K562 (cell line): ENCODE data around the gene ZNF865. TPM values are rescaled to one million over a fixed set of nuclear protein-coding genes. Genes with fewer than 3 reads are reported as not detected.

Source experiments
- ESRRA ChIP-seq: fragments of 450-650 bp; IDR thresholded peaks from 2 replicates; pipeline ENCODE4 v1.6.1; 2014; ENCODE audit warnings: low read depth, mild to moderate bottlenecking, moderate library complexity, borderline replicate concordance
- FOXK2 ChIP-seq, 2 experiments: fragments of 450-650 bp; IDR thresholded peaks in 1 of 2; conservative IDR thresholded peaks in 1 of 2; 2 replicates each; pipeline ENCODE4 v1.6.1; 2016; ENCODE audit warnings: low read depth in 2 of 2, mild to moderate bottlenecking in 1 of 2
- HMG20A ChIP-seq: fragments of 450-650 bp; formaldehyde crosslinking; conservative IDR thresholded peaks from 2 replicates; pipeline ENCODE4 v1.4.0; 2020; ENCODE audit warnings: mild to moderate bottlenecking, mixed read lengths
- KDM4B ChIP-seq, 2 experiments: fragments of 450-650 bp in 1 of 2; sonication (generic) in 1 of 2; IDR thresholded peaks; 2 replicates each; pipeline ENCODE4 v1.6.1; 2016 to 2017; ENCODE audit warnings: borderline replicate concordance in 2 of 2, antibody characterized with exemption in 1 of 2, low read depth in 1 of 2, mild to moderate bottlenecking in 1 of 2
- MBD2 ChIP-seq: sonication (generic); IDR thresholded peaks from 2 replicates; pipeline ENCODE4 v1.6.1; 2016; ENCODE audit warnings: low read depth, borderline replicate concordance
- NR1H2 ChIP-seq: sonication (generic); formaldehyde crosslinking; IDR thresholded peaks from 2 replicates; pipeline ENCODE4 v1.4.0; 2020; ENCODE audit warnings: mild to moderate bottlenecking, missing genetic modification reagents
- SMAD1 ChIP-seq: fragments of 150-350 bp; IDR thresholded peaks from 2 replicates; pipeline ENCODE4 v1.6.1; 2014; ENCODE audit warnings: low read length, low read depth; ENCODE audit not compliant: partially characterized antibody
- STAT5B ChIP-seq: fragments of 250-450 bp; sonication (Bioruptor Pico); IDR thresholded peaks from 2 replicates; pipeline ENCODE4 v1.8.0; 2021; ENCODE audit warnings: mild to moderate bottlenecking, inconsistent platforms
- TEAD4 ChIP-seq, 2 experiments: sonication (generic) in 1 of 2; formaldehyde crosslinking in 1 of 2; IDR thresholded peaks; 2 replicates each; pipeline versions ENCODE4 v1.6.1 to v1.8.0; 2012 to 2022; ENCODE audit warnings: borderline replicate concordance in 1 of 2, inconsistent platforms in 1 of 2, low read length in 1 of 2, mild to moderate bottlenecking in 1 of 2, missing genetic modification reagents in 1 of 2
- ZFPM2 ChIP-seq: fragments of 250-450 bp; sonication (Bioruptor Pico); IDR thresholded peaks from 2 replicates; pipeline ENCODE4 v1.5.1; 2022; ENCODE audit warnings: mild to moderate bottlenecking
- ZNF589 ChIP-seq: fragments of 200-800 bp; sonication (Bioruptor generic); IDR thresholded peaks from 2 replicates; pipeline ENCODE4 v1.6.1; 2016; ENCODE audit warnings: low read depth, missing genetic modification characterization, missing compliant biosample characterization
- polyA plus RNA-seq, 8 experiments: library from polyadenylated mRNA; depleted of rRNA in 4 of 8; stranded (reverse) in 5 of 8; unstranded in 3 of 8; fragments of >200 nt; fragmentation: Nextera tagmentation in 2 of 8; fragmentation: Illumina TruSeq in 1 of 8; extraction: Ambion mirVana in 2 of 8; extraction: Trizol in 1 of 8; gene quantifications; 2 replicates each; pipeline versions ENCODE4 v1.2.1 to v1.2.3, GENCODE V29; 2011 to 2014; ENCODE audit warnings: inconsistent platforms in 1 of 8, missing spikeins in 1 of 8
- total RNA-seq, 7 experiments: library from RNA; depleted of rRNA in 6 of 7; stranded (reverse); fragments of >200 nt in 6 of 7; fragmentation: Illumina TruSeq in 2 of 7; extraction: Trizol in 2 of 7; gene quantifications; 2 replicates each; pipeline versions ENCODE4 v1.2.1 to v1.2.3, GENCODE V29; 2011 to 2021; ENCODE audit warnings: low replicate concordance in 1 of 7
- TF ChIP-seq, protein P1 (sequence below), 2 experiments: fragments of 450-650 bp; conservative IDR thresholded peaks; 2 replicates each; pipeline ENCODE4 v1.6.1; 2017; ENCODE audit warnings: mild to moderate bottlenecking in 2 of 2, moderate library complexity in 2 of 2
- TF ChIP-seq, protein P2 (sequence below): sonication (generic); formaldehyde crosslinking; IDR thresholded peaks from 2 replicates; pipeline ENCODE4 v1.8.1; 2022; ENCODE audit warnings: missing genetic modification reagents
- TF ChIP-seq, protein P3 (sequence below): sonication (generic); formaldehyde crosslinking; IDR thresholded peaks from 2 replicates; pipeline ENCODE4 v1.8.0; 2022; ENCODE audit warnings: missing genetic modification reagents, mild to moderate bottlenecking, borderline replicate concordance
- TF ChIP-seq, protein P4 (sequence below), 2 experiments: fragments of 200-800 bp in 1 of 2; sonication (Bioruptor generic) in 1 of 2; sonication (generic) in 1 of 2; formaldehyde crosslinking in 1 of 2; IDR thresholded peaks in 1 of 2; conservative IDR thresholded peaks in 1 of 2; 2 replicates each; pipeline versions ENCODE4 v1.5.0 to v1.6.1; 2016 to 2020; ENCODE audit warnings: missing compliant biosample characterization in 1 of 2, missing genetic modification characterization in 1 of 2, missing genetic modification reagents in 1 of 2

The ZNF865 gene
- total and polyA plus RNA-seq, 9 of the 15 experiments (the other 6 are each of a cell fraction or from before 2014, with no cell fraction given) = 0.40 to 18.8 (median 1.6) TPM; not detected in 2

DNA sequence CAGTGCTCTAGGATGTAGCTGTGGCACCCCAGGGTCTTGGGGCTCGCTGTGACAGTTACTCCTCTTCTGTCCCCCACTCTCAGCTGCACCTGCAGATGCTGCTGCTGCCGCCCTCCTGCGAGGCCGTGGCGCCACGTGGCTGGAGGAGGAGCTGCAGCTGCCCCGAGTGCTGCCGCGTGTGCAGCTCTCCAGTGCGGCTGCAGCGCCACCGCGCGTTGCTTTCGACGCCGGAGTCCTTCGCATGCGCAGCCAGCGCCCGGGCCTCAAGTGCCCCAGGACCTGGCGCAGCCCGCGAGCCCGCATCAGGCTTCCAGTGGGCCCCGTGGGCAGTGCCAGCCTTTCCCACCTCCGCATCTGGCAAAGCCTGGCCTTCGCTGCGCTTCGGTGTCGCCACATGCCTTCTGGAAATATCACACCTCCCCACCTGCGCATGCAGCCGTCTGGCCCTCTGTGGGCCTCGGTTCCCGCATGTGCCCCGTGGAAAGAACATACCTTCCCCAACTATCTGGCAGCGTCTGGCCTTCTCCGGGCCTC lies 34.7 kb downstream of the ZNF865 start (continued):
- TF ChIP-seq MBD2 (no peak), SMAD1 (no peak), HMG20A (CRISPR knock-in tag) (no peak), FOXK2 (conservative IDR thresholded peaks at IDR 0.05 in 1 of 2, IDR thresholded peaks at IDR 0.05 in 1 of 2; ENCODE audit: low read depth in 2 of 2) (no peak), KDM4B (IDR thresholded peaks at IDR 0.05; ENCODE audit: borderline replicate concordance in 2 of 2, low read depth in 1 of 2) (no peak; a peak in 1 of 4 replicates), STAT5B (no peak), ZFPM2 (no peak), TEAD4 (IDR thresholded peaks at IDR 0.05; ENCODE audit: low read length) (peak; percentile 62; the same call in 1 of the 2 replicates), TEAD4 (CRISPR knock-in tag; IDR thresholded peaks at IDR 0.05; ENCODE audit: borderline replicate concordance) (peak; percentile 99), ZNF589 (CRISPR knock-in tag) (0 out of 2 replicates have a peak, but pooled peaks have one; percentile 14), ESRRA (peak; percentile 12; the same call in 1 of the 2 replicates), NR1H2 (CRISPR knock-in tag) (peak; percentile 89; the same call in 1 of the 2 replicates)
- TF ChIP-seq, protein P1, sequence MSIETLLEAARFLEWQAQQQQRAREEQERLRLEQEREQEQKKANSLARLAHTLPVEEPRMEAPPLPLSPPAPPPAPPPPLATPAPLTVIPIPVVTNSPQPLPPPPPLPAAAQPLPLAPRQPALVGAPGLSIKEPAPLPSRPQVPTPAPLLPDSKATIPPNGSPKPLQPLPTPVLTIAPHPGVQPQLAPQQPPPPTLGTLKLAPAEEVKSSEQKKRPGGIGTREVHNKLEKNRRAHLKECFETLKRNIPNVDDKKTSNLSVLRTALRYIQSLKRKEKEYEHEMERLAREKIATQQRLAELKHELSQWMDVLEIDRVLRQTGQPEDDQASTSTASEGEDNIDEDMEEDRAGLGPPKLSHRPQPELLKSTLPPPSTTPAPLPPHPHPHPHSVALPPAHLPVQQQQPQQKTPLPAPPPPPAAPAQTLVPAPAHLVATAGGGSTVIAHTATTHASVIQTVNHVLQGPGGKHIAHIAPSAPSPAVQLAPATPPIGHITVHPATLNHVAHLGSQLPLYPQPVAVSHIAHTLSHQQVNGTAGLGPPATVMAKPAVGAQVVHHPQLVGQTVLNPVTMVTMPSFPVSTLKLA (conservative IDR thresholded peaks at IDR 0.05) = peak; percentile 89 to 91
- TF ChIP-seq, protein P2, sequence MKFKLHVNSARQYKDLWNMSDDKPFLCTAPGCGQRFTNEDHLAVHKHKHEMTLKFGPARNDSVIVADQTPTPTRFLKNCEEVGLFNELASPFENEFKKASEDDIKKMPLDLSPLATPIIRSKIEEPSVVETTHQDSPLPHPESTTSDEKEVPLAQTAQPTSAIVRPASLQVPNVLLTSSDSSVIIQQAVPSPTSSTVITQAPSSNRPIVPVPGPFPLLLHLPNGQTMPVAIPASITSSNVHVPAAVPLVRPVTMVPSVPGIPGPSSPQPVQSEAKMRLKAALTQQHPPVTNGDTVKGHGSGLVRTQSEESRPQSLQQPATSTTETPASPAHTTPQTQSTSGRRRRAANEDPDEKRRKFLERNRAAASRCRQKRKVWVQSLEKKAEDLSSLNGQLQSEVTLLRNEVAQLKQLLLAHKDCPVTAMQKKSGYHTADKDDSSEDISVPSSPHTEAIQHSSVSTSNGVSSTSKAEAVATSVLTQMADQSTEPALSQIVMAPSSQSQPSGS (CRISPR knock-in tag) = peak; percentile 85
- TF ChIP-seq, protein P3, sequence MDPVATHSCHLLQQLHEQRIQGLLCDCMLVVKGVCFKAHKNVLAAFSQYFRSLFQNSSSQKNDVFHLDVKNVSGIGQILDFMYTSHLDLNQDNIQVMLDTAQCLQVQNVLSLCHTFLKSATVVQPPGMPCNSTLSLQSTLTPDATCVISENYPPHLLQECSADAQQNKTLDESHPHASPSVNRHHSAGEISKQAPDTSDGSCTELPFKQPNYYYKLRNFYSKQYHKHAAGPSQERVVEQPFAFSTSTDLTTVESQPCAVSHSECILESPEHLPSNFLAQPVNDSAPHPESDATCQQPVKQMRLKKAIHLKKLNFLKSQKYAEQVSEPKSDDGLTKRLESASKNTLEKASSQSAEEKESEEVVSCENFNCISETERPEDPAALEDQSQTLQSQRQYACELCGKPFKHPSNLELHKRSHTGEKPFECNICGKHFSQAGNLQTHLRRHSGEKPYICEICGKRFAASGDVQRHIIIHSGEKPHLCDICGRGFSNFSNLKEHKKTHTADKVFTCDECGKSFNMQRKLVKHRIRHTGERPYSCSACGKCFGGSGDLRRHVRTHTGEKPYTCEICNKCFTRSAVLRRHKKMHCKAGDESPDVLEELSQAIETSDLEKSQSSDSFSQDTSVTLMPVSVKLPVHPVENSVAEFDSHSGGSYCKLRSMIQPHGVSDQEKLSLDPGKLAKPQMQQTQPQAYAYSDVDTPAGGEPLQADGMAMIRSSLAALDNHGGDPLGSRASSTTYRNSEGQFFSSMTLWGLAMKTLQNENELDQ (CRISPR knock-in tag) = peak; percentile 98
- TF ChIP-seq, protein P4, sequence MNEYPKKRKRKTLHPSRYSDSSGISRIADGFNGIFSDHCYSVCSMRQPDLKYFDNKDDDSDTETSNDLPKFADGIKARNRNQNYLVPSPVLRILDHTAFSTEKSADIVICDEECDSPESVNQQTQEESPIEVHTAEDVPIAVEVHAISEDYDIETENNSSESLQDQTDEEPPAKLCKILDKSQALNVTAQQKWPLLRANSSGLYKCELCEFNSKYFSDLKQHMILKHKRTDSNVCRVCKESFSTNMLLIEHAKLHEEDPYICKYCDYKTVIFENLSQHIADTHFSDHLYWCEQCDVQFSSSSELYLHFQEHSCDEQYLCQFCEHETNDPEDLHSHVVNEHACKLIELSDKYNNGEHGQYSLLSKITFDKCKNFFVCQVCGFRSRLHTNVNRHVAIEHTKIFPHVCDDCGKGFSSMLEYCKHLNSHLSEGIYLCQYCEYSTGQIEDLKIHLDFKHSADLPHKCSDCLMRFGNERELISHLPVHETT (CRISPR knock-in tag; conservative IDR thresholded peaks at IDR 0.05 in 1 of 2, IDR thresholded peaks at IDR 0.05 in 1 of 2) = no peak
